AG09319 (cell line): ENCODE results near the gene ASB2.

Experiments used
- DNase-seq: peaks from one replicate; pipeline ENCODE4 v3.0.0-alpha.2; 2010; ENCODE audit warnings: low read depth; ENCODE audit errors: extremely low read depth
- TF ChIP-seq, protein P1 (sequence below): IDR thresholded peaks from 2 replicates; pipeline ENCODE4 v1.5.1; 2011; ENCODE audit warnings: low read depth, mild to moderate bottlenecking, inconsistent platforms, low read length, moderate library complexity

The ASB2 gene

GRCh38 chr14:93935213-93935612 lies 41.2 kb downstream of the ASB2 start:
- TF ChIP-seq, protein P1, sequence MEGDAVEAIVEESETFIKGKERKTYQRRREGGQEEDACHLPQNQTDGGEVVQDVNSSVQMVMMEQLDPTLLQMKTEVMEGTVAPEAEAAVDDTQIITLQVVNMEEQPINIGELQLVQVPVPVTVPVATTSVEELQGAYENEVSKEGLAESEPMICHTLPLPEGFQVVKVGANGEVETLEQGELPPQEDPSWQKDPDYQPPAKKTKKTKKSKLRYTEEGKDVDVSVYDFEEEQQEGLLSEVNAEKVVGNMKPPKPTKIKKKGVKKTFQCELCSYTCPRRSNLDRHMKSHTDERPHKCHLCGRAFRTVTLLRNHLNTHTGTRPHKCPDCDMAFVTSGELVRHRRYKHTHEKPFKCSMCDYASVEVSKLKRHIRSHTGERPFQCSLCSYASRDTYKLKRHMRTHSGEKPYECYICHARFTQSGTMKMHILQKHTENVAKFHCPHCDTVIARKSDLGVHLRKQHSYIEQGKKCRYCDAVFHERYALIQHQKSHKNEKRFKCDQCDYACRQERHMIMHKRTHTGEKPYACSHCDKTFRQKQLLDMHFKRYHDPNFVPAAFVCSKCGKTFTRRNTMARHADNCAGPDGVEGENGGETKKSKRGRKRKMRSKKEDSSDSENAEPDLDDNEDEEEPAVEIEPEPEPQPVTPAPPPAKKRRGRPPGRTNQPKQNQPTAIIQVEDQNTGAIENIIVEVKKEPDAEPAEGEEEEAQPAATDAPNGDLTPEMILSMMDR = no peak
- no peak for DNase-seq

DNA sequence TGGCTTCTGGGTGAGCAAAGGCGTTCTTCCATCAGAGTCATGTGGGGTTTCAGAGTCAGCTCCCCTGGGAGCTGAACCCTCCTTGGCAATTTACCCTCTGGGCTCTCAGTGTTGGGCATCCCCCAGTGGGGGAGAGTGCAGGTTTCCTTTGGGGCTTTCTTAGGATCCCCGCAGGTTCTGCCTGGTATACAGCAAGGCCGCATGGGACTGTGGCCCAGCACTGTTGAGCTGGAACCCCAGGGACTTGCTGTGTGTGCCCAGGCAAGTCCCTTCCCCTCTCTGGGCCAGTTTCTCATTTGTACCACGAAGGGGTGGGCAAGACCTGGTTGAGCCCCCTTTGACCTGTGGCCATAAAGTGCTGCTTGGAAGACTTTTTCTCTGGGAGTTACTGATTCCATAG lies 43.7 kb downstream of the ASB2 start:
- TF ChIP-seq, protein P1 = no peak
- no peak for DNase-seq

DNA sequence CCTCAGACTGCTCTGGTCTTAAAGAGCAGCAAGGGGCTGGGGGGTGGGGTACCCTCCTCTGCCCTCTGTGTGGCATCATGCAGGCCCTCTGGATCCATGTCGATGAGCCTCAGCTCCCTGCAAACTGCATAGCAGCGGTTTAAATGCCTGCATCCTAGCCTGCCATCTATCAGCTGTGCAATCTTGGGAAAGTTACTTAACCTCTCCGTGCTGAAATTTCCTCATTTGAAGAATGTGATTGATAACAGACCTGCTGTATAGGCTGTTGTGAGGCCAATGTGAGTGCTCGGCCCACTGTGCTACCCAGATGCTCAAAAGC lies 45.4 kb downstream of the ASB2 start:
- no peak for DNase-seq
- TF ChIP-seq, protein P1 = no peak

- TF ChIP-seq, protein P1 = no peak
- no peak for DNase-seq
Observed at GRCh38 chr14:93930296-93930988, 45.9 kb downstream of the ASB2 start.

DNA sequence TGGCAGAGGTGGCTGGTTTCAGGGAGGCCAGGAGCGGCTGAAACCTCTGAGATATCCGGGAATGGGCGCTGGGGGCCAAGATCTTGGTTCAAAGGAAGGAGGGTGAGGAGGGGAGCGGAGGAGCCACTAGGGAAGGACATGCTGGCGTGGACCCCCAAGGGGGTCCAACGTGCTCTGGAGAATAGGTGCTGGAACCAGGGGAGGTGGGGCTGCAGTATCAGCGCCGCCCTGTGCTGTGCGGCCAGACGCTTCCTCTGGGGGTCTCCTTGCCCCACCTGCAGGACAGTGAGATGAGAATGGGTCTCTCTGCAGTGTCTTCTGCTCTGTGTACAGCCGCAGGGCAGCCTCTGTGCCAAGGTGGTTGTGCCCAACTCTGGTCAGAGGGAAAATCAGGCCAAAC lies 46.7 kb downstream of the ASB2 start:
- TF ChIP-seq, protein P1 = no peak
- no peak for DNase-seq

- TF ChIP-seq, protein P1 = no peak
Observed at GRCh38 chr14:93929048-93929535, 47.3 kb downstream of the ASB2 start.

GRCh38 chr14:93928184-93929047 lies 48.0 kb downstream of the ASB2 start:
- no peak for DNase-seq
- TF ChIP-seq, protein P1 = no peak

More at GRCh38 chr14:93929048-93929535, 47.3 kb downstream of the ASB2 start:
- no peak for DNase-seq
